HG03469 (cell line): ENCODE results near the gene NAMPT.
"Not testable (repeated sequence)": the region's sequence is repeated elsewhere in the genome, so short reads cannot be mapped to it uniquely, and the experiment has no call there.

Source experiments
- ATAC-seq: cut with Tn5 transposase; IDR thresholded peaks from one replicate; pipeline ENCODE4 v1.9.1; 2021; ENCODE audit warnings: mild to moderate bottlenecking, moderate library complexity, moderate number of reproducible peaks; ENCODE audit not compliant: unreplicated experiment

Gene NAMPT

GRCh38 chr7:106305732-106306131, 20.9 kb upstream of the NAMPT start:
- no peak for ATAC-seq

- no peak for ATAC-seq
These were observed 19.8 kb upstream of the NAMPT start for GRCh38 chr7:106304568-106304967.

DNA sequence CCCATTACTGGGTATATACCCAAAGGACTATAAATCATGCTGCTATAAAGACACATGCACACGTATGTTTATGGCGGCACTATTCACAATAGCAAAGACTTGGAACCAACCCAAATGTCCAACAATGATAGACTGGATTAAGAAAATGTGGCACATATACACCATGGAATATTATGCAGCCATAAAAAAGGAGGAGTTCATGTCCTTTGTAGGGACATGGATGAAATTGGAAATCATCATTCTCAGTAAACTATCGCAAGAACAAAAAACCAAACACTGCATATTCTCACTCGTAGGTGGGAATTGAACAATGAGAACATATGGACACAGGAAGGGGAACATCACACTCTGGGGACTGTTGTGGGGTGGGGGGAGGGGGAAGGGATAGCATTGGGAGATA, 13.8 kb upstream of the NAMPT start:
- not testable (repeated sequence) for ATAC-seq

DNA sequence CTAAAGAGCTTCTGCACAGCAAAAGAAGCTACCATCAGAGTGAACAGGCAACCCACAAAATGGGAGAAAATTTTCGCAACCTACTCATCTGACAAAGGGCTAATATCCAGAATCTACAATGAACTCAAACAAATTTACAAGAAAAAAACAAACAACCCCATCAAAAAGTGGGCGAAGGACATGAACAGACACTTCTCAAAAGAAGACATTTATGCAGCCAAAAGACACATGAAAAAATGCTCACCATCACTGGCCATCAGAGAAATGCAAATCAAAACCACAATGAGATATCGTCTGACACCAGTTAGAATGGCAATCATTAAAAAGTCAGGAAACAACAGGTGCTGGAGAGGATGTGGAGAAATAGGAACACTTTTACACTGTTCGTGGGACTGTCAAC, 13.4 kb upstream of the NAMPT start:
- not testable (repeated sequence) for ATAC-seq

- no peak for ATAC-seq
These were observed 9.6 kb upstream of the NAMPT start for GRCh38 chr7:106294334-106294733.

DNA sequence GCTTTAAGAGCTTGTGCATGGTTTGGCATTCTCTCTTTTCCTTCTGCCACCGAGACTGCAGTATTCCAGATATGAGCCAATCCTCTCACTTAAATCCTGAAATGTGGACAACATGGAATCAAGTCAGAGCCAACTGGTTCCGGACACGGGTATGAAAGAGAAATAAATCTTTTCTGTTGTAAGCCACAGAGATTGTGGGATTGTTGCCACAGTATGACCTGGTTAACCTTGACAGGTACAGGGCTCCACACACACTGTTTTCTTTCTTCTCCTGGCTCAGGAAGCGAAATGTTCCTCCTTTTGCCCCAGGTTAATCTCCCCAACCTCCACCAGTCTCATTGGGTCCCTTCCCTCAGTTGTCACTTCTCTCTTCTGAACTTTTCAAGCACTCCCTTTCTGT, 6.5 kb upstream of the NAMPT start:
- no peak for ATAC-seq

GRCh38 chr7:106290319-106290718, 5.5 kb upstream of the NAMPT start:
- ATAC-seq = no peak

DNA sequence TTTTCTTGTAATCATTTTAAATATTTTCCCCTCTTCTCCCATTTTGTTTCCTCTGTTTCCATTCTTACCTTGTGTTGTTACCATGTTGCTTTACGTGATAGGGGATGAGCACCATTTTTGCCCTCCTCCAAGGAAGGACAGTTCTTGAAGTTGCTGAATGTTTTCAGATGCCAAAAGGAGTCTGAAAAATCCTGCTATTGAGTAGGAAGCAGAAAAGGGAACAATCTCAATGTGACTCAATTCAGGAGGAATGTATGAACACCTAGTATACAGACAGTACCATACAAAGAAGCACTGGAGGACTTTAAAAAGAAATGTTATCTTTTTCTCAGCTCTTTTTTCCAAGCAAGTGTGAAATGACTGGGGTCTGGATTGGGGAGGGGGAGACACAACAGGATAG, 5.1 kb upstream of the NAMPT start:
- ATAC-seq = no peak

- ATAC-seq = no peak
These were observed 3.5 kb upstream of the NAMPT start for GRCh38 chr7:106288263-106288662.

DNA sequence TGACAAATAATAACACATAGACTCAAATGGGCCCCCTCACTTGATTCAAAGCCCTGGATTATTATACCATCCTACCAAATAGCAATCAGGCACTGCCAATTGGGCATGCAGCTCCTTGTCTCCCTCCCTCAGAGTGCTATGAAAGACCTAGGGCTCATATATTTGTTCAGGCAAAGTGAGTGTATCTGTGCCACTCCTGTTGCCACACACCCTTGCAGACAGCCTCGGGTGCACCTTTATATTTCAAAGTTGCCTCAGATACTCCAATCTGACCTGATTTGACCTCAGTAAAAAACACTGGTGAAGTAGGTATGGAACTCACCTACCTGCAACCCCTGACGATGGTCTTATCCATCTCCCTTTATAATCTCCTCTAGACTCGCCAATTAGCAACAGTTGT, 3.0 kb upstream of the NAMPT start:
- no peak for ATAC-seq

DNA sequence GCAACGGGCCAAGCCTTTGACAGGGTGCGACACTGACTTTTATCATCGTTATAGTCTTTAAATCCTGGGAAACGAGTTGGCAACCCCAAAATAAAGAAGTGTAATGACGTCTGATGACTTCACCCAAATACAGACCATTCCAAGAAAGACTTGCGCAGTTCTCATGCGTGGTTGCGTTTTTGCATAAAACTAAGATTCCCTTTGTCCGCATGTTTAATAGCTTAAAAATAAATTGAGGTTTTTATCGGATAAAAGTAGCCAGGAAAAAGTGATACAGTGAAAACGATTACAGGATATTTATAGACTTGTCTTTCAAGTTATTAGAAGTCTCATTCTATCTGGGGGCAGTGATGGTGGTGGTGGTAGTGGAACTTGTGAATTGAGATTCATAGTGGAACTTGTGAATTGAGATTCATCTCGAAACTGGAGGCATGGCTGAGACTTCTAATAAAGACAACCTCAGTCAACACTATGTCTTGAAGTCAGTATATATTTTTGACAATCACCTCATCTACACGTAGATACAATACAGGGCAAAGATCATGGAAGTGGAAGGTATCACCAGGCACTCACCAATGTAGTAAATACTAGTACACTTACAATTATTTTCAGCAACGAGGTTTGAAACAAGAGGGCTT, 1.2 kb upstream of the NAMPT start:
- ATAC-seq = peak; percentile 21

- peak; percentile 61 for ATAC-seq
These were observed 470 bp upstream of the NAMPT start for GRCh38 chr7:106285051-106285854.

GRCh38 chr7:106283831-106284713, 711 bp downstream of the NAMPT start:
- ATAC-seq = no peak

GRCh38 chr7:106283501-106283830, 1.3 kb downstream of the NAMPT start:
- ATAC-seq = no peak

- no peak for ATAC-seq
These were observed 1.9 kb downstream of the NAMPT start for GRCh38 chr7:106282852-106283251.

- ATAC-seq = no peak
These were observed 2.4 kb downstream of the NAMPT start for GRCh38 chr7:106282390-106282789.

- ATAC-seq = no peak
These were observed 3.0 kb downstream of the NAMPT start for GRCh38 chr7:106281585-106282318.

- no peak for ATAC-seq
These were observed 3.7 kb downstream of the NAMPT start for GRCh38 chr7:106281127-106281526.

- ATAC-seq = no peak
These were observed 5.2 kb downstream of the NAMPT start for GRCh38 chr7:106279425-106280197.

DNA sequence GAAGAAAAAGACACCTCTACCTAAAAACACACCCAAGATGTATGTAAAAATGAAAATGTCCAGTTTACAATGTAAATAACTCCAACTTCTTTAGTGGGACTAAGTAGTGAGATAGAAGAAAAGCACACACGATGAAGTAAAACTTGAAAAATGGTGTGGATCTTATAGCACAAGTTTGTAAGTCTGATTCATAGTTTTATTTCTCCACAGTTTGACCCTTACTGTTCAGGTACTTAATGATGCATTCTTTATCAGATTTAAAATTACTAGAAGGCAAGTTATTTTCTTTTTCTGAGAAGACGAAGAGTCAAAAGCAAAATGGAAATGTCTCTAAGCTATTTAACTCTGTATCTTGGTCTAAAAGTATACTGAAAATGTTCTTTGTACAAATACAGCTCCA, 6.1 kb downstream of the NAMPT start:
- ATAC-seq = no peak
